Measurements from ENCODE around the gene PATJ.

Gene PATJ

GRCh38 chr1:62003777-62004176 lies 261.5 kb downstream of the PATJ start:
- Histone ChIP-seq H3K79me2 (ENCODE audit: insufficient read depth, low read length) (no peaks in the 10 kb centered on the region), H3K4me2 (ENCODE audit: insufficient read depth, low read length) (no peak overlapping the region), H2AFZ (ENCODE audit: low read depth, low read length) (no peak overlapping the region), H3K27ac (ENCODE audit: low read length) (no peak overlapping the region), H3K4me1 (ENCODE audit: insufficient read depth, low read length) (no peaks in the 10 kb centered on the region), H3K27me3 (ENCODE audit: insufficient read depth, low read length, poor library complexity) (no peaks in the 10 kb centered on the region), H4K20me1 (ENCODE audit: insufficient read depth, low read length) (no peaks in the 10 kb centered on the region), H3K4me3 (ENCODE audit: low read depth in 1 of 2, low read length in 2 of 2) (no peak overlapping the region), H3K9ac (ENCODE audit: low read depth, low read length) (no peak overlapping the region), H3K9me3 (ENCODE audit: insufficient read depth, low read length, severe bottlenecking) (no peaks in the 10 kb centered on the region), H3K36me3 (ENCODE audit: insufficient read depth, low read length) (no peaks in the 10 kb centered on the region)
- TF ChIP-seq CTCF (IDR thresholded peaks at IDR 0.05; ENCODE audit: borderline replicate concordance, extremely low read depth, low read length, poor library complexity, severe bottlenecking) (no peak), EZH2 (IDR thresholded peaks at IDR 0.05; ENCODE audit: borderline replicate concordance, low read depth, low read length, severe bottlenecking) (no peak)
- no peak for DNase-seq
- no peak for ATAC-seq (ENCODE audit: insufficient read depth, low read depth)

GRCh38 chr1:62006690-62007089 lies 264.4 kb downstream of the PATJ start:
- Histone ChIP-seq H3K79me2 (ENCODE audit: insufficient read depth, low read length) (no peaks in the 10 kb centered on the region), H3K4me3 (ENCODE audit: low read depth in 1 of 2, low read length in 2 of 2) (no peak overlapping the region), H3K4me1 (ENCODE audit: insufficient read depth, low read length) (no peaks in the 10 kb centered on the region), H3K27ac (ENCODE audit: low read length) (no peak overlapping the region), H3K27me3 (ENCODE audit: insufficient read depth, low read length, poor library complexity) (no peaks in the 10 kb centered on the region), H2AFZ (ENCODE audit: low read depth, low read length) (no peak overlapping the region), H3K9me3 (ENCODE audit: insufficient read depth, low read length, severe bottlenecking) (no peaks in the 10 kb centered on the region), H4K20me1 (ENCODE audit: insufficient read depth, low read length) (no peaks in the 10 kb centered on the region), H3K36me3 (ENCODE audit: insufficient read depth, low read length) (no peaks in the 10 kb centered on the region), H3K9ac (ENCODE audit: low read depth, low read length) (no peak overlapping the region), H3K4me2 (ENCODE audit: insufficient read depth, low read length) (no peak overlapping the region)
- no peak for TF ChIP-seq EZH2 (IDR thresholded peaks at IDR 0.05; ENCODE audit: borderline replicate concordance, low read depth, low read length, severe bottlenecking)
- no peak for TF ChIP-seq CTCF (IDR thresholded peaks at IDR 0.05; ENCODE audit: borderline replicate concordance, extremely low read depth, low read length, poor library complexity, severe bottlenecking)
- no peak for DNase-seq
- no peak for ATAC-seq (ENCODE audit: insufficient read depth, low read depth)

- H3K9ac ChIP-seq (ENCODE audit: low read depth, low read length) = no peak overlapping the region
- TF ChIP-seq CTCF (IDR thresholded peaks at IDR 0.05; ENCODE audit: borderline replicate concordance, extremely low read depth, low read length, poor library complexity, severe bottlenecking) = no peak
- TF ChIP-seq EZH2 (IDR thresholded peaks at IDR 0.05; ENCODE audit: borderline replicate concordance, low read depth, low read length, severe bottlenecking) = no peak
- H3K4me1 ChIP-seq (ENCODE audit: insufficient read depth, low read length) = no peaks in the 10 kb centered on the region
- H2AFZ ChIP-seq (ENCODE audit: low read depth, low read length) = no peak overlapping the region
- H3K4me2 ChIP-seq (ENCODE audit: insufficient read depth, low read length) = no peak overlapping the region
- H3K4me3 ChIP-seq (ENCODE audit: low read depth in 1 of 2, low read length in 2 of 2) = no peak overlapping the region
- no peaks in the 10 kb centered on the region for H3K9me3 ChIP-seq (ENCODE audit: insufficient read depth, low read length, severe bottlenecking)
- H3K27me3 ChIP-seq (ENCODE audit: insufficient read depth, low read length, poor library complexity) = no peaks in the 10 kb centered on the region
- no peaks in the 10 kb centered on the region for H4K20me1 ChIP-seq (ENCODE audit: insufficient read depth, low read length)
- no peak for ATAC-seq (ENCODE audit: insufficient read depth, low read depth)
- no peaks in the 10 kb centered on the region for H3K36me3 ChIP-seq (ENCODE audit: insufficient read depth, low read length)
- no peak overlapping the region for H3K27ac ChIP-seq (ENCODE audit: low read length)
- no peaks in the 10 kb centered on the region for H3K79me2 ChIP-seq (ENCODE audit: insufficient read depth, low read length)
- DNase-seq = no peak
Measured at GRCh38 chr1:62011006-62011405, 268.7 kb downstream of the PATJ start.

- Histone ChIP-seq H3K4me2 (ENCODE audit: insufficient read depth, low read length) (no peak overlapping the region), H3K9ac (ENCODE audit: low read depth, low read length) (no peak overlapping the region), H3K4me3 (ENCODE audit: low read depth in 1 of 2, low read length in 2 of 2) (no peak overlapping the region), H3K79me2 (ENCODE audit: insufficient read depth, low read length) (no peaks in the 10 kb centered on the region), H3K27me3 (ENCODE audit: insufficient read depth, low read length, poor library complexity) (no peaks in the 10 kb centered on the region), H3K36me3 (ENCODE audit: insufficient read depth, low read length) (no peaks in the 10 kb centered on the region), H3K27ac (ENCODE audit: low read length) (no peak overlapping the region), H3K9me3 (ENCODE audit: insufficient read depth, low read length, severe bottlenecking) (no peaks in the 10 kb centered on the region), H4K20me1 (ENCODE audit: insufficient read depth, low read length) (no peaks in the 10 kb centered on the region), H2AFZ (ENCODE audit: low read depth, low read length) (no peak overlapping the region), H3K4me1 (ENCODE audit: insufficient read depth, low read length) (no peaks in the 10 kb centered on the region)
- TF ChIP-seq CTCF (IDR thresholded peaks at IDR 0.05; ENCODE audit: borderline replicate concordance, extremely low read depth, low read length, poor library complexity, severe bottlenecking) (no peak), EZH2 (IDR thresholded peaks at IDR 0.05; ENCODE audit: borderline replicate concordance, low read depth, low read length, severe bottlenecking) (no peak)
- no peak for ATAC-seq (ENCODE audit: insufficient read depth, low read depth)
- DNase-seq = no peak
Measured at GRCh38 chr1:62012095-62012494, 269.8 kb downstream of the PATJ start.

Data from DND-41 (cell line).